ENCODE results near the gene CCL27.

CCL27 gene

DNA sequence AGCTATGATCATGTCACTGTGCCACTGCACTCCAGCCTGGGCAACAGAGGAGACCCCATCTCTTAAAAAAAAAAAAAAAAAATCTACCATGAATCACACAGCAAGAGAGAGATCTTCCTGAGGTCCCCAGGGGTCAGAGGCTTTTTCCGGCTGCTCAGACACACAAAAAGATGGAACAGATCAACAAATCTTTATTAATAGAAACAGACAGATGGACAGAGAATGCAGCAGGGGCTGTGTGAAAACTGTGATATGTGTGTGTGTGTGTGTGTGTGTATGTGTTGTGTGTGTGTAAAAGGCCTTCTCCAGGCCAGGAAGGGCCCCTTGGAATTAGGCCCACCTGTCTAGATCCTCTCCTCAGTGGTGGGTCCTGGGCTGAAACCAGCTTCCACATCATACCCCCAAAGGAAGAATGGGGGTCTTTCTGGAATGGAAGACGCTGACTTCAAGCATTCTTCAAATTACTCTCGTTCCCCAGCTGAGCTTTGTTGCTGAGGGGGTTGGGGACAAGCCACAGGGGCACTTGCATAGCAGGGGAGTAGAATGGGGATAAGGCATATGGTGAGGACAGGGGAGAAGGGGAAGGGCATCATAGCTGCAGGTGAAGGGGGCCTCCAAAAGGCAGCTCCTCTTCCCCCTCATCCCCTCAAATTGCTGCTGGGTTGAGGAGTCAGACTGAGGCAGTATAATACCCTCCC, 27.8 kb downstream of the CCL27 start:
- H3K4me1 ChIP-seq (ENCODE audit: insufficient read depth, low read length): peaks cover 8% of the 10 kb centered on the region; the same call in 1 of the 2 replicates
- H3K4me3 ChIP-seq (ENCODE audit: low read length): no peak overlapping the region
- H3K9me3 ChIP-seq (ENCODE audit: insufficient read depth, low read depth, low read length): no peaks in the 10 kb centered on the region
- 90% methylated on average over 3 of the region's 3 CpGs for WGBS
- peaks cover 8% of the 10 kb centered on the region for H3K36me3 ChIP-seq (ENCODE audit: insufficient read depth, low read length)
- H3K27ac ChIP-seq (ENCODE audit: low read depth, low read length): no peak overlapping the region
- H3K27me3 ChIP-seq (ENCODE audit: insufficient read depth, low read length): peaks cover 41% of the 10 kb centered on the region
- no peak overlapping the region for H3K9ac ChIP-seq (ENCODE audit: low read depth, low read length)

DNA sequence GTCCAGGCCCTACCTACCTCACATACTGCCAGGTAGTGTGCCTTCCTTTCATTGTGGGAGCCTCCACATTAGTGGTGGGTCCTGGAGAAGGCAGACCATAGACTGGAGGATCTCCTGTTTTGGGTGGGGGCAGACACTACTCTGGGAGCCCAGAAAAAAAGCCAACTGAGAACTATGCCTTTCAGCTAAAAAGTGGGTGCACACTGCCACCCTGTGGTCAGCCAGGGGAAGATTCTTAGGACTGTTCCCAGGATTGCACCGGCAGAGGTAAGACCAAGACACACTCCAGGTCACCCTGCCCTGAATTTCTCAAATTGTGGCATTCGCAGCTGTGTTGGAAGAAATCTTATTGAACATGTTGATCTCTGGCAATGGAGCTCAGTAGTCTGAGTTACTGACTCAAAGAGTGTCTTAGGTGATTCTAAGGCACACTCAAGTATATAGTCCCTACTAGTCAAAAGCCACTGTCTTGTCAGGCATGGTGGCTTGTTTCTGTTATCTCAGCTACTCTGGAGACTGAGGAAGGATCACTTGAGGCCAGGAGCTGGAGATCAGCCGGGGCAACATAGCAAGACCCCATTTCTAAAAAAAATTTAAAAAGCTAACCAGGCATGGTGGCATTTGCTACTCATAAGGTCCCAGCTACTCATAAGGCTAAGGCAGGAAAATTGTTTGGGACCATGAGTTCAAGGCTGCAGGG, 28.5 kb downstream of the CCL27 start:
- Histone ChIP-seq H3K9ac (ENCODE audit: low read depth, low read length) (no peak overlapping the region), H3K27ac (ENCODE audit: low read depth, low read length) (no peak overlapping the region), H3K4me1 (ENCODE audit: insufficient read depth, low read length) (peaks cover 8% of the 10 kb centered on the region; the same call in 1 of the 2 replicates), H3K36me3 (ENCODE audit: insufficient read depth, low read length) (peaks cover 8% of the 10 kb centered on the region), H3K27me3 (ENCODE audit: insufficient read depth, low read length) (peaks cover 46% of the 10 kb centered on the region), H3K4me3 (ENCODE audit: low read length) (no peak overlapping the region), H3K9me3 (ENCODE audit: insufficient read depth, low read depth, low read length) (no peaks in the 10 kb centered on the region)
- 29% methylated on average over 3 of the region's 3 CpGs for WGBS

DNA sequence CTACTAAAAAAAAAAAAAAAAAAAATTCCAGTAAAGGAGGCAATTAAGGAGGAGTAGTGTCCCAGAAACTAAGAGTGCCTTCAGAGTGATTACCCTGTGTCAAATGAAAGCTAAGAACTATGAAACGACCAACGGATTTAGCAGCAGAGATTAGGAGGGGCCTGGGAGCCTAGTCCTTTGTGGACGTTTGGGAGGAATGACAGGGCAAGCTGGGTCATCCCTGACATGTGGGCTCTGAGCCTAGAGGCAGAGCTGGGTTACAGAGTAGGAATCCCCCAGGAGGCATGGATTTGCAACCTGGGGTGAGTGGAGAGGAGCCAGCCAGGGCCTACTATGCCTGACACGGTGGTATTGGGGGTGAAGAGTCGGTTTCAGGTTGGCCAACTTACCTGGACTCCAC, 29.3 kb downstream of the CCL27 start:
- Histone ChIP-seq H3K9ac (ENCODE audit: low read depth, low read length) (no peak overlapping the region), H3K9me3 (ENCODE audit: insufficient read depth, low read depth, low read length) (no peaks in the 10 kb centered on the region), H3K4me1 (ENCODE audit: insufficient read depth, low read length) (peaks cover 4% of the 10 kb centered on the region; the same call in 1 of the 2 replicates), H3K4me3 (ENCODE audit: low read length) (no peak overlapping the region), H3K36me3 (ENCODE audit: insufficient read depth, low read length) (peaks cover 8% of the 10 kb centered on the region), H3K27ac (ENCODE audit: low read depth, low read length) (no peak overlapping the region), H3K27me3 (ENCODE audit: insufficient read depth, low read length) (peaks cover 54% of the 10 kb centered on the region)
- 63% methylated on average over 5 of the region's 5 CpGs for WGBS

DNA sequence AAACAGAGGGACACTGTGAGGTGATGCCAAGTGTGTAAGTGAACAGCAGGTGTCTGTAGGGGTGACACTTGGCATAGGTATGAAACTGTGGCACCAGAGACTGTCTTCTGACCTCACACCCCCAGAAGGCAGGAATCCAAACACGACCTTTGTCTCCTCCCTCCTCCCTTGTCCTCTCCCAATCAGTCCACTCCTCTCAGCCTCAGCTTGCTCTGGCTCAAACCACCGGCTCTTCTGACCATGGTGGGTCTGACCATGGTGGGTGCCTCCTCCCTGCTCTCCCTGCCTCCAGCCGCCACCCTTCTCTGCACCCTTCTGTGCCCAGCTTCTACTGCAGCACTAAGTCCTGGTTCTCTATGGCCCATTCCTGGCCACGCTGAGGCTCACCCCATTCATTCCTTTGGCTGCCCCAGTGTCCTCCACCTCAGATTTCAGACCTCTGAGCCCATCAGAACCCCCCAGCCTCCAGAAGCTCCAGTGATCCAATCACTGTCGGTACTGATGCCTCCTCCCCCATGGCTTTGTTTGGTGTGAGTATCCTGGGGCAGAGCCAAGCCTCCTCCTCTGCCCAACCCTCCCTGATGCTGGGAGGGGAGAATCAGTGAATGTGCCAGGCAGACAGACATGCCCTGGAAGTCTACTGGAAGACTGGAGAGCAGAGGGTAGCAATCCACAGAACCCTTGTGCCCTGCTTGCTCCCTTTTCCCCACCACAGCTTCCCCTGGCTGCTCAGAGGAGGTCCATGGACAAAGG, 31.9 kb downstream of the CCL27 start:
- Histone ChIP-seq H3K9ac (ENCODE audit: low read depth, low read length) (no peak overlapping the region), H3K4me3 (ENCODE audit: low read length) (no peak overlapping the region), H3K4me1 (ENCODE audit: insufficient read depth, low read length) (peaks cover 3% of the 10 kb centered on the region; the same call in 1 of the 2 replicates), H3K27me3 (ENCODE audit: insufficient read depth, low read length) (peaks cover 72% of the 10 kb centered on the region), H3K27ac (ENCODE audit: low read depth, low read length) (no peak overlapping the region), H3K36me3 (ENCODE audit: insufficient read depth, low read length) (peaks cover 7% of the 10 kb centered on the region), H3K9me3 (ENCODE audit: insufficient read depth, low read depth, low read length) (no peaks in the 10 kb centered on the region)
- WGBS: 46% methylated on average over 5 of the region's 5 CpGs

DNA sequence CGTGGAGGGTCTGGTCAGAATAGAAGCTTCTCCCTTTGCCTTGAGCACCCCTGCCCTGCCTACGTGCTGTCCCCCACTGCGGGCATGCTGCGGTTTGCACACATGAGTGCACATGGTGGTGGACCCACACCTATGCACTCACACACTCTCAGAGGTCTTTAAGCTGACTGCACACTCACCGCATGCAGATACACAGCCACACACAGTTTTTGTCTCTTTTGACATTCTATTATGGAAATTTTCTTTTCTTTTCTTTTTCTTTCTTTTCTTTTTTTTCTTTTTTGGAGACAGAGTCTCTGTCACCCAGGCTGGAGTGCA, 33.0 kb downstream of the CCL27 start:
- Histone ChIP-seq H3K36me3 (ENCODE audit: insufficient read depth, low read length) (no peaks in the 10 kb centered on the region), H3K4me1 (ENCODE audit: insufficient read depth, low read length) (peaks cover 10% of the 10 kb centered on the region; the same call in 1 of the 2 replicates), H3K4me3 (ENCODE audit: low read length) (peak overlapping the region; percentile 51; the same call in 1 of the 2 replicates), H3K9me3 (ENCODE audit: insufficient read depth, low read depth, low read length) (no peaks in the 10 kb centered on the region), H3K27ac (ENCODE audit: low read depth, low read length) (no peak overlapping the region), H3K27me3 (ENCODE audit: insufficient read depth, low read length) (peaks cover 83% of the 10 kb centered on the region), H3K9ac (ENCODE audit: low read depth, low read length) (no peak overlapping the region)
- 36% methylated on average over 5 of the region's 5 CpGs for WGBS

DNA sequence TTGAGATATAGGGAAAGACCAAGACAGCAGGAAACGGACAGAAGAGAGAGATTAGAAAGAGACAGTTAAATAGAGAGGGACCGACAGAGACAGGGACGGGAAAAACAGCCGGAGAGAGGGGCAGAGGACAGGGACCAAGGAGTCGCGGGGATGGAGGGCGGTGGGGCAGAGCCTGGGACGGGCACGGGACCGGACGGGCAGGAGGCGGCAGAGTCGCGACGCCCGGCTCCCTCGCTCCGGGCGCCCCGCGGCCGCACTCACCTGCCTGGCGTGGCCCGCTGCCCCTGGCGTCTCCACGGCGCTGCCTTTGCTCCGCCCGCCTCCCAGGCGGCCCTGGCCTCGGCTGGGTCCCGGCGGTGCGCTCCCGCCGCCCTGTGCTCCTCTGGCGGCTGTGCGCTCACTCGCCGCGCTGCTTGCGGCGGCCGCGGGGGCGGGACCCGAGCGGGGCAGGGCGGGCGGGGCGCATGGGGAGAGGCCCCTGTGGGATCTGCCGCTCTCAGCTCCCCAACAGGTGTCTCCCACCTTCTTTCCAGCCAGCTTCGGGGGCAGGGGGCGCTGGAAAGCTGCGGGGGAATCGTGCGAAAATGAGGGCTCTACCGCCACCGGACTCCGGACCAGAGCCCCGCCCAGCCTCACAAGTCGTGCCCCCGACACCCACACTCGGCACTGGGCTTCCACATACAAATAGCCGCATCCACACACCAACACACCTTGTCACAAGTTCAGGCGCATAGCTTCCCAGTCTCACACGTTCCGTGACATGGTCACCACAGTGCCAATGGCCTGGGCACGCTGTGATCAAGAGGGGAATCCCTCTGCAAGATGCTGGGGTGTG, 33.6 kb downstream of the CCL27 start, which contains the start of gene ARID3C:
TSS of gene ARID3C (minus strand) at position 411 of the 835 bp plus-strand sequence. CDS start 1,052 bp downstream, outside the sequence.
- no peak within 1 kb of the TSS for H3K27ac ChIP-seq (ENCODE audit: low read depth, low read length)
- 2% methylated on average over 69 of the region's 69 CpGs for WGBS
- H3K9ac ChIP-seq (ENCODE audit: low read depth, low read length): no peak within 1 kb of the TSS
- no peaks in the 10 kb centered on the region for H3K9me3 ChIP-seq (ENCODE audit: insufficient read depth, low read depth, low read length)
- peaks cover 89% of the 10 kb centered on the region for H3K27me3 ChIP-seq (ENCODE audit: insufficient read depth, low read length)
- peak within 1 kb of the TSS; percentile 51 for H3K4me3 ChIP-seq (ENCODE audit: low read length)
- H3K4me1 ChIP-seq (ENCODE audit: insufficient read depth, low read length): peaks cover 13% of the 10 kb centered on the region; the same call in 1 of the 2 replicates
- no peaks in the 10 kb centered on the region for H3K36me3 ChIP-seq (ENCODE audit: insufficient read depth, low read length)

DNA sequence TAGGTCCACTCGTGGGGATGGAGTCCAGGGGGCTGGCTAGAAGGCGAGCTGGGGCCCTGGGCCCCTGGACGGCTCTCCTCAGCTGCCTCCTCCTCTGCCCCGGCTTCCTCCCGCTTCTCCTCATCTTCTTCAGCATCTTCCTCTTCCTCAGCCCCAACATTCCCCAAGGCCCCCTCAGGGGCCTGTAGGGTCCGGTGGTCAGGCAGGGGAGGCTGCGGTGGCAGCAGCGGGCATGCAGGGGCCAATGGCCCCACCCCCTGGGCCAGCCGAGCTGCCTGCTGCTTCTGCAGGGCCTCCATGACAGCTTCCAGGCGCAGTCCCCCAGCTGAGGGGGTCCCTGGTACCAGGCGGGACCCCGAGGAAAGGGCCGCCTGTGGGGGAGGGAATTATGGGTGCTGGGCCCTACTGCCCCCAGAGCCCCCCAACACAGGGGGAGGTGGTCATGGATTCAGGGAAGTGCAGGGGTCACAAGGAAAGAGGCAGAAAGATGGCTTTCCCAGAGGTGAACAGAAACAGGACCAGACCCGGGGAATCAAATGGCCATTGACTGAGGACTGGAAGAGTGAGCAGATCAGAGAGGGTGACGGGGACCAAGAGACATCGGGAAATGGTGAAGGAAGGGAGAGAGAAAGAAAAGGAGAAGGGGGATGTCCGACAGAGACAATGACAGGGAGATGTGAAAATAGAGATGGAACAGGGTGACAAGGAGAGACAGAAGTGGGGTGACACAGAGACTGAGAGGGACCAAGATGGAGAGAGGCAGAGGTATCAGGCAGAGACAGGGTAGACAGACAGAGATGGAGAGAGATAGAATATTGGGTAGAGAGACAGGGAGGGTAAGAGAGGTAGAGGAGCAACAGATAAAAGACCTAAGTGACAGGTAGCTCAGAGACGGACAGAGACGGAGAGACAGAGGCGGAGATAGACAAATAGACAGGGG, 34.5 kb downstream of the CCL27 start:
- WGBS: 62% methylated on average over 20 of the region's 20 CpGs
- peaks cover 97% of the 10 kb centered on the region for H3K27me3 ChIP-seq (ENCODE audit: insufficient read depth, low read length)
- H3K4me1 ChIP-seq (ENCODE audit: insufficient read depth, low read length): peaks cover 11% of the 10 kb centered on the region; the same call in 1 of the 2 replicates
- no peaks in the 10 kb centered on the region for H3K9me3 ChIP-seq (ENCODE audit: insufficient read depth, low read depth, low read length)
- H3K36me3 ChIP-seq (ENCODE audit: insufficient read depth, low read length): no peaks in the 10 kb centered on the region
- no peak overlapping the region for H3K9ac ChIP-seq (ENCODE audit: low read depth, low read length)
- peak overlapping the region; percentile 51 for H3K4me3 ChIP-seq (ENCODE audit: low read length)
- no peak overlapping the region for H3K27ac ChIP-seq (ENCODE audit: low read depth, low read length)

DNA sequence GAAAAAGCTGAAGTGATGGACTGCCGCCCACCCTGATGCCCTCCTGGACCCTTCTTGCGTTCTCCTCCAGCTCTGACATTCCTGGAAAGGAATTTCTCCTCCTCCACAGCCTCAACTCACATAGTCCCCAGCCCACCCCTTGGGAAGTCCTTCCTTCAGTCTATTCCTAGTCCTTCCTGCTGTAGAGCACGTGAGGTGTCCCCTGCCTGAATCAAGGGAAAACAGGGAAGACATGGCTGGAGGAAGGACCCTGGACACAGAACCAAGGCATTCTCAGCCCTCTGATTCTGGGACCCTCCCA, 37.3 kb downstream of the CCL27 start:
- 57% methylated on average over 3 of the region's 3 CpGs for WGBS
- Histone ChIP-seq H3K9ac (ENCODE audit: low read depth, low read length) (no peak overlapping the region), H3K9me3 (ENCODE audit: insufficient read depth, low read depth, low read length) (no peaks in the 10 kb centered on the region), H3K4me3 (ENCODE audit: low read length) (no peak overlapping the region), H3K36me3 (ENCODE audit: insufficient read depth, low read length) (no peaks in the 10 kb centered on the region), H3K27me3 (ENCODE audit: insufficient read depth, low read length) (peaks cover 86% of the 10 kb centered on the region), H3K4me1 (ENCODE audit: insufficient read depth, low read length) (peaks cover 11% of the 10 kb centered on the region; the same call in 1 of the 2 replicates), H3K27ac (ENCODE audit: low read depth, low read length) (no peak overlapping the region)

DNA sequence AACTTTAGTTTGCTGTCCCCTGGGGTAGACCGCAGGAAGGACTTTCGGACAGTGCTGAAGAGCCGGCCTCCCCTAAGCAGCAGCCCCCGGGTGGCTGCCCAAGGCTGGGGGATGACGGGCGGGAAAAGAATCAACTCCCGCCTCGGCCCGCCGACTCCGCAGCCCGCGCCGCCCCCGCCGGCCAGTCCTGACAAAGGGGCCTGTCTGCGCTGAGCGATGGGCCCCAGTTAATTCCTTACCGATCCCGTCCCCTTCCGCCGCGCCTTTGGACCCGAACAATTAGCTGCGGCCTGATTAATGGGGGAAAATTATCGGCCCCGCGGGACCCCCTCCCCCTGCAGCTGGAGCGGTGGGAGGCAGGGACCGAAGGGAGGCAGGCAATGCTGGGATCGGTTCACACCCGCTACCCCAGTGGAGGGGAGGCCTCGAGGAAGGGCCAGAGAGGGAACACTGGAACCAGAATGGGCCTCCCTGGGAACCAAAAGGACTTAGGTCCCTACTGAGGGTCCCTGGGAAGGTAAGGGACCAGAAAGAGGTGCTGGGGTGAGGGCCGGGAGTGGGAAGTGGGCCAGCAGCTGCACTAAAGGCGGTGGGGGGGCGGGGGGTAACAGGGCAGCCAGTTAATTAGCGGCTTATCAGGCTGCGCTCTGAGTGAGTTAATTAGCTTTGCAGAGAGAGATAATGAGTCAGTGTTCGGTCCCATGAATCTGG, 37.8 kb downstream of the CCL27 start:
- Histone ChIP-seq H3K27me3 (ENCODE audit: insufficient read depth, low read length) (peaks cover 82% of the 10 kb centered on the region), H3K9ac (ENCODE audit: low read depth, low read length) (peak overlapping the region; percentile 27; the same call in 1 of the 2 replicates), H3K4me3 (ENCODE audit: low read length) (peak overlapping the region; percentile 42), H3K27ac (ENCODE audit: low read depth, low read length) (no peak overlapping the region), H3K36me3 (ENCODE audit: insufficient read depth, low read length) (no peaks in the 10 kb centered on the region), H3K4me1 (ENCODE audit: insufficient read depth, low read length) (peaks cover 11% of the 10 kb centered on the region; the same call in 1 of the 2 replicates), H3K9me3 (ENCODE audit: insufficient read depth, low read depth, low read length) (no peaks in the 10 kb centered on the region)
- 16% methylated on average over 39 of the region's 39 CpGs for WGBS

All from HUES64 (cell line).